Measurements from ENCODE around the gene IFITM2.
A peak's percentile ranks its signal among the peaks of the same experiment; 100 is the strongest.
"Not testable (repeated sequence)": the region's sequence is repeated elsewhere in the genome, so short reads cannot be mapped to it uniquely, and the experiment has no call there.

Gene IFITM2

GRCh38 chr11:267491-267994 is 40.1 kb upstream of the IFITM2 start:
- no peaks in the 10 kb centered on the region for H3K27me3 ChIP-seq (ENCODE audit: insufficient read depth, low read length)
- H3K9ac ChIP-seq (ENCODE audit: low read length) = no peak overlapping the region
- H2BK12ac ChIP-seq (ENCODE audit: low read length) = no peak overlapping the region
- no peaks in the 10 kb centered on the region for H3K36me3 ChIP-seq (ENCODE audit: control insufficient read depth in 1 of 2, insufficient read depth in 2 of 2, low read length in 2 of 2)
- H3K9me3 ChIP-seq (ENCODE audit: insufficient read depth, low read depth, low read length) = no peaks in the 10 kb centered on the region
- no peaks in the 10 kb centered on the region for H3K79me2 ChIP-seq (ENCODE audit: control insufficient read depth, insufficient read depth, low read length, poor library complexity)
- peak; percentile 40 to 62 for DNase-seq
- no peak overlapping the region for H3K14ac ChIP-seq (ENCODE audit: low read length)
- H2AFZ ChIP-seq (ENCODE audit: insufficient read depth, low read length, poor library complexity) = no peak overlapping the region
- H4K8ac ChIP-seq (ENCODE audit: low read depth, low read length) = no peak overlapping the region
- H3K23ac ChIP-seq (ENCODE audit: low read length) = no peak overlapping the region
- no peak overlapping the region for H2BK5ac ChIP-seq (ENCODE audit: low read depth, low read length, poor library complexity)
- no peak overlapping the region for H3K4ac ChIP-seq (ENCODE audit: low read depth, low read length)
- H3K18ac ChIP-seq (ENCODE audit: low read length) = no peak overlapping the region
- H3K79me1 ChIP-seq (ENCODE audit: low read length) = peaks cover 2% of the 10 kb centered on the region
- no peak overlapping the region for H4K12ac ChIP-seq (ENCODE audit: low read depth, low read length)
- H3K4me2 ChIP-seq (ENCODE audit: low read length) = no peak overlapping the region
- H2AK5ac ChIP-seq (ENCODE audit: low read length) = no peak overlapping the region
- H3K4me1 ChIP-seq (ENCODE audit: control insufficient read depth in 1 of 2, insufficient read depth in 2 of 2, low read length in 2 of 2) = peaks cover 0 to 2% of the 10 kb centered on the region in 2 experiments
- H4K91ac ChIP-seq (ENCODE audit: low read depth, low read length) = no peak overlapping the region
- no CpG with 5 or more reads among the region's 18 CpGs for WGBS (ENCODE audit: extremely low coverage, insufficient coverage, insufficient read length)
- no peak overlapping the region for H2BK120ac ChIP-seq (ENCODE audit: insufficient read depth, low read length, poor library complexity)
- H3K27ac ChIP-seq (ENCODE audit: low read depth, low read length) = no peak overlapping the region
- no peak overlapping the region for H3K4me3 ChIP-seq (ENCODE audit: low read depth, low read length)

DNA sequence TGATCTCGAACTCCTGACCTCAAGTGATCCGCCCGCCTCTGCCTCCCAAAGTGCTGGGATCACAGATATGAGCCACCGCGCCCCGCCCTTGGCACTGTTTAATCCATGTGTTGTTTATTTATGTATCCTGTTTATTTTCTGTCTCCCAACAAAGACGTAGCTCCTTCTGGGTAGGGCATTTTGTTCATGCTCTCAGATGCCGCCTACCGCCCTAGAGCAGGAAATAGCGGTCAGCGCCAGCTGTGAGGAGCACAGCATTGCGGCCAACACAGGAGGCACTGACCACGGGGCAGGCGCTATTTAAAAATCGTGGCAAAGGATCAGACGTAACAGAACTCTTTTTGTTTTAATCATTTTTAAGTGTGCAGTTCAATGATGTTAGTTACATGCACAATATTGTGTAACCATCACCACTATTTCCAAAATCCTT is 38.9 kb upstream of the IFITM2 start:
- H4K12ac ChIP-seq (ENCODE audit: low read depth, low read length); H2BK12ac ChIP-seq (ENCODE audit: low read length); H3K9ac ChIP-seq (ENCODE audit: low read length); H2BK120ac ChIP-seq (ENCODE audit: insufficient read depth, low read length, poor library complexity); H3K4me2 ChIP-seq (ENCODE audit: low read length); H3K18ac ChIP-seq (ENCODE audit: low read length); H3K23ac ChIP-seq (ENCODE audit: low read length); H3K4ac ChIP-seq (ENCODE audit: low read depth, low read length); H2AFZ ChIP-seq (ENCODE audit: insufficient read depth, low read length, poor library complexity); H3K27me3 ChIP-seq (ENCODE audit: insufficient read depth, low read length); H4K8ac ChIP-seq (ENCODE audit: low read depth, low read length); H2BK5ac ChIP-seq (ENCODE audit: low read depth, low read length, poor library complexity); H3K79me2 ChIP-seq (ENCODE audit: control insufficient read depth, insufficient read depth, low read length, poor library complexity); H3K36me3 ChIP-seq (ENCODE audit: control insufficient read depth in 1 of 2, insufficient read depth in 2 of 2, low read length in 2 of 2); H3K4me3 ChIP-seq (ENCODE audit: low read depth, low read length); H4K91ac ChIP-seq (ENCODE audit: low read depth, low read length); H3K27ac ChIP-seq (ENCODE audit: low read depth, low read length); H3K4me1 ChIP-seq (ENCODE audit: control insufficient read depth in 1 of 2, insufficient read depth in 2 of 2, low read length in 2 of 2); H2AK5ac ChIP-seq (ENCODE audit: low read length); H3K79me1 ChIP-seq (ENCODE audit: low read length); H3K9me3 ChIP-seq (ENCODE audit: insufficient read depth, low read depth, low read length); H3K14ac ChIP-seq (ENCODE audit: low read length): not testable (repeated sequence)
- DNase-seq = peak in 1 of 2 donors; percentile 20
- WGBS (ENCODE audit: extremely low coverage, insufficient coverage, insufficient read length) = no CpG with 5 or more reads among the region's 16 CpGs

- Histone ChIP-seq H3K79me2 (ENCODE audit: control insufficient read depth, insufficient read depth, low read length, poor library complexity) (no peaks in the 10 kb centered on the region), H4K12ac (ENCODE audit: low read depth, low read length) (no peak overlapping the region), H3K9ac (ENCODE audit: low read length) (no peak overlapping the region), H2BK5ac (ENCODE audit: low read depth, low read length, poor library complexity) (no peak overlapping the region), H3K4me1 (ENCODE audit: control insufficient read depth in 1 of 2, insufficient read depth in 2 of 2, low read length in 2 of 2) (peaks cover 0 to 2% of the 10 kb centered on the region in 2 experiments), H3K4ac (ENCODE audit: low read depth, low read length) (no peak overlapping the region), H3K79me1 (ENCODE audit: low read length) (peaks cover 2% of the 10 kb centered on the region), H3K14ac (ENCODE audit: low read length) (no peak overlapping the region), H2BK120ac (ENCODE audit: insufficient read depth, low read length, poor library complexity) (no peak overlapping the region), H3K4me2 (ENCODE audit: low read length) (no peak overlapping the region), H3K27ac (ENCODE audit: low read depth, low read length) (no peak overlapping the region), H2AK5ac (ENCODE audit: low read length) (no peak overlapping the region), H2BK12ac (ENCODE audit: low read length) (no peak overlapping the region), H3K18ac (ENCODE audit: low read length) (no peak overlapping the region), H3K27me3 (ENCODE audit: insufficient read depth, low read length) (no peaks in the 10 kb centered on the region), H4K8ac (ENCODE audit: low read depth, low read length) (no peak overlapping the region), H4K91ac (ENCODE audit: low read depth, low read length) (no peak overlapping the region), H3K9me3 (ENCODE audit: insufficient read depth, low read depth, low read length) (no peaks in the 10 kb centered on the region), H3K4me3 (ENCODE audit: low read depth, low read length) (no peak overlapping the region), H3K23ac (ENCODE audit: low read length) (no peak overlapping the region), H2AFZ (ENCODE audit: insufficient read depth, low read length, poor library complexity) (no peak overlapping the region), H3K36me3 (ENCODE audit: control insufficient read depth in 1 of 2, insufficient read depth in 2 of 2, low read length in 2 of 2) (no peaks in the 10 kb centered on the region)
- peak; percentile 58 to 91 for DNase-seq
- no CpG with 5 or more reads among the region's 21 CpGs for WGBS (ENCODE audit: extremely low coverage, insufficient coverage, insufficient read length)
Measured at GRCh38 chr11:269146-269890, 38.3 kb upstream of the IFITM2 start.

DNA sequence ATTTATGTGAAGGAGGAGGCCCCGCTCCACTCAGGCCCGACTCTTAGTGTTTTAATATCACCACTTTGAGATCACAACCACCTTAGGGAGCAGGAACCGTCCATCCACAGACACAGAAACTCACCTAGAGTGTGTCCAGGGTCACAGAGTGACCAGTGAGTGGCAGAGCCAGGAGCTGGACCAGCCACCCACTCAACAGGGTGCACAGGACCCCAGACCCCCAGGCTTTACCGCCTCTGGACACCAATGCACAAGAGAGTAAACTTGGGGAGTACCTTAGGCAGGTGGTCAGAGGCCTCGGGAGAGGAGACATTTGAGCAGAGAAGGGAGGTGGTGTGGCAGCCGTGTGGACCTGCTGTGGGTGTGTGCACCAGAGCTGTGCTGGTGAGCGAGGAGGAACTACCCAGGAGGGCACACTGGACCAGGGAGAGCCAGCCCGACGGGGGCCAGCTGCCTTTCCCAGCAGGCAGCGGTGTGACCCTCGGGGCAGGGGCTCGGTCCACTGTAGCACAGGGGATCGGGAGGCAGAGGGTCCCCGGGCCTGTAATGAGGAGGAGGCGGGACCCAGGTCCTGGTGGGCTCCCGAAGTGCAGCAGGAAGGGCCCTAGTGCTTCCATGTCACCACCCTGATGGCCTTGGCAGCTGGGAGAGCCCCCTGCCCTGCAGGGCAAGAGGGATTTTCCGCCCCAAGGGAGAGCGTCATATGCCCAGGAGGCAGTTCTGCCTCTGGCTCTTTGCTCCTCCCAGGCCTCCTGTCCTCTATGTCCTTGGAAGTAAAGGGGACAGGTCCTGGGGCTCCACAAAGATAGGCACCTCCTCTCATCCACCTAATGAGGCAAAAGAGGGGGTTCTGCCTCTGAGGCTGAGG is 36.9 kb upstream of the IFITM2 start:
- H3K79me1 ChIP-seq (ENCODE audit: low read length) = peaks cover 2% of the 10 kb centered on the region
- H3K4ac ChIP-seq (ENCODE audit: low read depth, low read length) = no peak overlapping the region
- peaks cover 0 to 2% of the 10 kb centered on the region in 2 experiments for H3K4me1 ChIP-seq (ENCODE audit: control insufficient read depth in 1 of 2, insufficient read depth in 2 of 2, low read length in 2 of 2)
- no peak overlapping the region for H2BK12ac ChIP-seq (ENCODE audit: low read length)
- WGBS (ENCODE audit: extremely low coverage, insufficient coverage, insufficient read length) = no CpG with 5 or more reads among the region's 18 CpGs
- no peak overlapping the region for H2BK120ac ChIP-seq (ENCODE audit: insufficient read depth, low read length, poor library complexity)
- no peak overlapping the region for H2AK5ac ChIP-seq (ENCODE audit: low read length)
- H3K36me3 ChIP-seq (ENCODE audit: control insufficient read depth in 1 of 2, insufficient read depth in 2 of 2, low read length in 2 of 2) = no peaks in the 10 kb centered on the region
- H4K91ac ChIP-seq (ENCODE audit: low read depth, low read length) = peak overlapping the region; percentile 66
- peak overlapping the region; percentile 53 for H4K8ac ChIP-seq (ENCODE audit: low read depth, low read length)
- no peak overlapping the region for H4K12ac ChIP-seq (ENCODE audit: low read depth, low read length)
- H3K9me3 ChIP-seq (ENCODE audit: insufficient read depth, low read depth, low read length) = no peaks in the 10 kb centered on the region
- no peak overlapping the region for H3K4me3 ChIP-seq (ENCODE audit: low read depth, low read length)
- no peak overlapping the region for H3K4me2 ChIP-seq (ENCODE audit: low read length)
- peak overlapping the region; percentile 12 for H3K9ac ChIP-seq (ENCODE audit: low read length)
- no peaks in the 10 kb centered on the region for H3K27me3 ChIP-seq (ENCODE audit: insufficient read depth, low read length)
- peak overlapping the region; percentile 17 for H2AFZ ChIP-seq (ENCODE audit: insufficient read depth, low read length, poor library complexity)
- peak overlapping the region; percentile 40 for H3K14ac ChIP-seq (ENCODE audit: low read length)
- no peaks in the 10 kb centered on the region for H3K79me2 ChIP-seq (ENCODE audit: control insufficient read depth, insufficient read depth, low read length, poor library complexity)
- no peak overlapping the region for H3K23ac ChIP-seq (ENCODE audit: low read length)
- H3K27ac ChIP-seq (ENCODE audit: low read depth, low read length) = no peak overlapping the region
- peak in 1 of 2 donors; percentile 21 for DNase-seq
- no peak overlapping the region for H2BK5ac ChIP-seq (ENCODE audit: low read depth, low read length, poor library complexity)
- H3K18ac ChIP-seq (ENCODE audit: low read length) = no peak overlapping the region

Data from trophoblast cell (in vitro differentiated cells and primary cell).